ENCODE data around the gene NKX1-1.

DNA sequence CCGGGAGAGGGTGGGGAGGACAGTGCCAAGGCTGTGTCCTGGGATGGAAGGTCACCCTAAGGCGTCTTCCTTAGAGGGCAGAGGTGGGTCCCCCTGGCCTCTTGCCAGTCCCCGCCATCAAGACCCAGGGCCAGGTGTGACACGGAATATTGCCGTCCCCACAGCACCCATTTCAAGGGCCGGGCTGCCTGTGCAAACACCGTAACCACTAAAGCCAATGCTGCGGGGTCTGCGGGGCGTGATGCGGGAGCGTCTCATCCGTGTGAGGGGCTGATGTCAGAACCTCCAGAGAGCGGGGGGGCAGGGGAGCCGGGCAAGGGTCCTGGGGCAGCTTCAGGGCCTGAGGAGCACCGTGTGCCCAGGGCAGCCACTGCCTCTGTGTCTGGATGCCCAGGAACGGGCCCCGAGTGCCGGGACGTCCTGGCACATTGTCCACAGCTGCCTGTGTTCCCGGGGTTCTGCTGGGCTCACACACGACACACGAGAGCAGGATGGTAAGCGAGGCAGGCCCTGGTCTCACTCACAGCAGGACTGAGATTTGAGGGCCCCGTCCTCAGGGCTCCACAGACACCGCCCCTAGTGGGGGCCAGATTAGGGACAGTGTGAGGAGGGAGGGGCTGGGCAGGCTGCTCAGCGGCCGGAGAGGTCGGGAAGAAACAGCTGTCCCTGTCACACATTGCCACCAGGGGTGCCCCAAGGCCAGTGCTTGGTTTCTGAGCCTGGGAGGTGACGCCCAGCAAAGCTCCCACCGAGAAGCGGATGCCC lies 29.2 kb downstream of the NKX1-1 start:
- TF ChIP-seq CTCF (IDR thresholded peaks at IDR 0.05) = no peak
- no peak for TF ChIP-seq FOXJ3 (CRISPR knock-in tag; IDR thresholded peaks at IDR 0.05; ENCODE audit: borderline replicate concordance)
- TF ChIP-seq CREB1 (CRISPR knock-in tag; IDR thresholded peaks at IDR 0.05) = no peak
- TF ChIP-seq ZNF219 (CRISPR knock-in tag; IDR thresholded peaks at IDR 0.05; ENCODE audit: borderline replicate concordance) = no peak
- TF ChIP-seq NR2C2 (CRISPR knock-in tag; IDR thresholded peaks at IDR 0.05) = no peak
- no peak for TF ChIP-seq ELF4 (CRISPR knock-in tag; IDR thresholded peaks at IDR 0.05; ENCODE audit: low read depth)
- TF ChIP-seq, protein P1, sequence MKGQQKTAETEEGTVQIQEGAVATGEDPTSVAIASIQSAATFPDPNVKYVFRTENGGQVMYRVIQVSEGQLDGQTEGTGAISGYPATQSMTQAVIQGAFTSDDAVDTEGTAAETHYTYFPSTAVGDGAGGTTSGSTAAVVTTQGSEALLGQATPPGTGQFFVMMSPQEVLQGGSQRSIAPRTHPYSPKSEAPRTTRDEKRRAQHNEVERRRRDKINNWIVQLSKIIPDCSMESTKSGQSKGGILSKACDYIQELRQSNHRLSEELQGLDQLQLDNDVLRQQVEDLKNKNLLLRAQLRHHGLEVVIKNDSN (CRISPR knock-in tag; IDR thresholded peaks at IDR 0.05) = no peak
- TF ChIP-seq, protein P2, sequence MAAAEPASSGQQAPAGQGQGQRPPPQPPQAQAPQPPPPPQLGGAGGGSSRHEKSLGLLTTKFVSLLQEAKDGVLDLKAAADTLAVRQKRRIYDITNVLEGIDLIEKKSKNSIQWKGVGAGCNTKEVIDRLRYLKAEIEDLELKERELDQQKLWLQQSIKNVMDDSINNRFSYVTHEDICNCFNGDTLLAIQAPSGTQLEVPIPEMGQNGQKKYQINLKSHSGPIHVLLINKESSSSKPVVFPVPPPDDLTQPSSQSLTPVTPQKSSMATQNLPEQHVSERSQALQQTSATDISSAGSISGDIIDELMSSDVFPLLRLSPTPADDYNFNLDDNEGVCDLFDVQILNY (CRISPR knock-in tag; IDR thresholded peaks at IDR 0.05) = no peak
- TF ChIP-seq, protein P3, sequence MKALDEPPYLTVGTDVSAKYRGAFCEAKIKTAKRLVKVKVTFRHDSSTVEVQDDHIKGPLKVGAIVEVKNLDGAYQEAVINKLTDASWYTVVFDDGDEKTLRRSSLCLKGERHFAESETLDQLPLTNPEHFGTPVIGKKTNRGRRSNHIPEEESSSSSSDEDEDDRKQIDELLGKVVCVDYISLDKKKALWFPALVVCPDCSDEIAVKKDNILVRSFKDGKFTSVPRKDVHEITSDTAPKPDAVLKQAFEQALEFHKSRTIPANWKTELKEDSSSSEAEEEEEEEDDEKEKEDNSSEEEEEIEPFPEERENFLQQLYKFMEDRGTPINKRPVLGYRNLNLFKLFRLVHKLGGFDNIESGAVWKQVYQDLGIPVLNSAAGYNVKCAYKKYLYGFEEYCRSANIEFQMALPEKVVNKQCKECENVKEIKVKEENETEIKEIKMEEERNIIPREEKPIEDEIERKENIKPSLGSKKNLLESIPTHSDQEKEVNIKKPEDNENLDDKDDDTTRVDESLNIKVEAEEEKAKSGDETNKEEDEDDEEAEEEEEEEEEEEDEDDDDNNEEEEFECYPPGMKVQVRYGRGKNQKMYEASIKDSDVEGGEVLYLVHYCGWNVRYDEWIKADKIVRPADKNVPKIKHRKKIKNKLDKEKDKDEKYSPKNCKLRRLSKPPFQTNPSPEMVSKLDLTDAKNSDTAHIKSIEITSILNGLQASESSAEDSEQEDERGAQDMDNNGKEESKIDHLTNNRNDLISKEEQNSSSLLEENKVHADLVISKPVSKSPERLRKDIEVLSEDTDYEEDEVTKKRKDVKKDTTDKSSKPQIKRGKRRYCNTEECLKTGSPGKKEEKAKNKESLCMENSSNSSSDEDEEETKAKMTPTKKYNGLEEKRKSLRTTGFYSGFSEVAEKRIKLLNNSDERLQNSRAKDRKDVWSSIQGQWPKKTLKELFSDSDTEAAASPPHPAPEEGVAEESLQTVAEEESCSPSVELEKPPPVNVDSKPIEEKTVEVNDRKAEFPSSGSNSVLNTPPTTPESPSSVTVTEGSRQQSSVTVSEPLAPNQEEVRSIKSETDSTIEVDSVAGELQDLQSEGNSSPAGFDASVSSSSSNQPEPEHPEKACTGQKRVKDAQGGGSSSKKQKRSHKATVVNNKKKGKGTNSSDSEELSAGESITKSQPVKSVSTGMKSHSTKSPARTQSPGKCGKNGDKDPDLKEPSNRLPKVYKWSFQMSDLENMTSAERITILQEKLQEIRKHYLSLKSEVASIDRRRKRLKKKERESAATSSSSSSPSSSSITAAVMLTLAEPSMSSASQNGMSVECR (CRISPR knock-in tag; IDR thresholded peaks at IDR 0.05; ENCODE audit: borderline replicate concordance) = no peak
